Measurements from ENCODE around the gene CD86.

DNA sequence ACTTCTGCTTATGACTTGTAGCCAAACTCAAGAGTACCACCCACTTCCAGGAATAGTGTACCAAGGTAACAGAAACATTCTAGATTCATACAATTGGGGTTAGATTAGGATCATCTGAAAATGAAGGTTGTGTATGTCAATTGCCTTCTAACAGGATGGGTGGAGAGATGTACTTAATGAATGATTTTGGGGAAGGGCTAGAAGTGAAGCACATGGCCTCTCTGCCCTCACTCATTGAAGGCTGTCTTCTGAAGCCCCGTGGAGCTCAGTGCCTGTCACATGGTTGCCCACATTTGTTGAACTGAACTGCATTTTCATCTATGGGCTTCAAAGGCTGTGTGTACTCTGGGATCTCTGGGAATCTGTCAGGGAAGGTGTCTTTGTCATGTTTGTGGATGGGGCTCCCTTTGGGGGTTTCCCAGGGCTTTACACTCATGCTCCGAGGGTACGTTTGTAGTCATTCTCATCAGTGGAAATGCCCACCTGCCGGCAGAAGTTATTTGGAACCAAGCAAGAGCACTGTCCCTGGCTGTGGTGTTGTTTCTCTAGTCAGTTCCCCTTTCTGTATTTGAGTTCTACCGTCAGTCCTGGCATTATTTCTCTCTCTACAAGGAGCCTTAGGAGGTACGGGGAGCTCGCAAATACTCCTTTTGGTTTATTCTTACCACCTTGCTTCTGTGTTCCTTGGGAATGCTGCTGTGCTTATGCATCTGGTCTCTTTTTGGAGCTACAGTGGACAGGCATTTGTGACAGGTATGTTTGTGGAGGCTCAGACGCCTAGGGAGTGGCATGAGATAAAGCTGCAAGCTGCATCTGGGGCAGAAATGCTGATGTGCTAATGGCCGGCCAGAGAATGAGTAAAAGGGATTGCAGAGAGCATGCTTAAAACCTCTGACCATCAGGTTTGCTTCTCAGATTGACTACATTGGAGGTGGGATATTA is 22.4 kb downstream of the CD86 start:
- TF ChIP-seq, protein P1, sequence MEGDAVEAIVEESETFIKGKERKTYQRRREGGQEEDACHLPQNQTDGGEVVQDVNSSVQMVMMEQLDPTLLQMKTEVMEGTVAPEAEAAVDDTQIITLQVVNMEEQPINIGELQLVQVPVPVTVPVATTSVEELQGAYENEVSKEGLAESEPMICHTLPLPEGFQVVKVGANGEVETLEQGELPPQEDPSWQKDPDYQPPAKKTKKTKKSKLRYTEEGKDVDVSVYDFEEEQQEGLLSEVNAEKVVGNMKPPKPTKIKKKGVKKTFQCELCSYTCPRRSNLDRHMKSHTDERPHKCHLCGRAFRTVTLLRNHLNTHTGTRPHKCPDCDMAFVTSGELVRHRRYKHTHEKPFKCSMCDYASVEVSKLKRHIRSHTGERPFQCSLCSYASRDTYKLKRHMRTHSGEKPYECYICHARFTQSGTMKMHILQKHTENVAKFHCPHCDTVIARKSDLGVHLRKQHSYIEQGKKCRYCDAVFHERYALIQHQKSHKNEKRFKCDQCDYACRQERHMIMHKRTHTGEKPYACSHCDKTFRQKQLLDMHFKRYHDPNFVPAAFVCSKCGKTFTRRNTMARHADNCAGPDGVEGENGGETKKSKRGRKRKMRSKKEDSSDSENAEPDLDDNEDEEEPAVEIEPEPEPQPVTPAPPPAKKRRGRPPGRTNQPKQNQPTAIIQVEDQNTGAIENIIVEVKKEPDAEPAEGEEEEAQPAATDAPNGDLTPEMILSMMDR (IDR thresholded peaks at IDR 0.05 in 2 of 3, conservative IDR thresholded peaks at IDR 0.05 in 1 of 3; ENCODE audit: borderline replicate concordance in 1 of 3, insufficient read depth in 1 of 3, low read depth in 2 of 3, low read length in 2 of 3): no peak
- no peak for TF ChIP-seq POLR2A (IDR thresholded peaks at IDR 0.05; ENCODE audit: borderline replicate concordance, extremely low read depth, insufficient read depth, insufficient read length)
- TF ChIP-seq JUND (IDR thresholded peaks at IDR 0.05): no peak
- no peak for TF ChIP-seq RAD21 (IDR thresholded peaks at IDR 0.05; ENCODE audit: low read depth)
- no peak for TF ChIP-seq SP1 (IDR thresholded peaks at IDR 0.05; ENCODE audit: low read depth)
- TF ChIP-seq, protein P2, sequence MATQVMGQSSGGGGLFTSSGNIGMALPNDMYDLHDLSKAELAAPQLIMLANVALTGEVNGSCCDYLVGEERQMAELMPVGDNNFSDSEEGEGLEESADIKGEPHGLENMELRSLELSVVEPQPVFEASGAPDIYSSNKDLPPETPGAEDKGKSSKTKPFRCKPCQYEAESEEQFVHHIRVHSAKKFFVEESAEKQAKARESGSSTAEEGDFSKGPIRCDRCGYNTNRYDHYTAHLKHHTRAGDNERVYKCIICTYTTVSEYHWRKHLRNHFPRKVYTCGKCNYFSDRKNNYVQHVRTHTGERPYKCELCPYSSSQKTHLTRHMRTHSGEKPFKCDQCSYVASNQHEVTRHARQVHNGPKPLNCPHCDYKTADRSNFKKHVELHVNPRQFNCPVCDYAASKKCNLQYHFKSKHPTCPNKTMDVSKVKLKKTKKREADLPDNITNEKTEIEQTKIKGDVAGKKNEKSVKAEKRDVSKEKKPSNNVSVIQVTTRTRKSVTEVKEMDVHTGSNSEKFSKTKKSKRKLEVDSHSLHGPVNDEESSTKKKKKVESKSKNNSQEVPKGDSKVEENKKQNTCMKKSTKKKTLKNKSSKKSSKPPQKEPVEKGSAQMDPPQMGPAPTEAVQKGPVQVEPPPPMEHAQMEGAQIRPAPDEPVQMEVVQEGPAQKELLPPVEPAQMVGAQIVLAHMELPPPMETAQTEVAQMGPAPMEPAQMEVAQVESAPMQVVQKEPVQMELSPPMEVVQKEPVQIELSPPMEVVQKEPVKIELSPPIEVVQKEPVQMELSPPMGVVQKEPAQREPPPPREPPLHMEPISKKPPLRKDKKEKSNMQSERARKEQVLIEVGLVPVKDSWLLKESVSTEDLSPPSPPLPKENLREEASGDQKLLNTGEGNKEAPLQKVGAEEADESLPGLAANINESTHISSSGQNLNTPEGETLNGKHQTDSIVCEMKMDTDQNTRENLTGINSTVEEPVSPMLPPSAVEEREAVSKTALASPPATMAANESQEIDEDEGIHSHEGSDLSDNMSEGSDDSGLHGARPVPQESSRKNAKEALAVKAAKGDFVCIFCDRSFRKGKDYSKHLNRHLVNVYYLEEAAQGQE (IDR thresholded peaks at IDR 0.05; ENCODE audit: low read depth): no peak
- no peak for TF ChIP-seq ZNF274 (IDR thresholded peaks at IDR 0.05; ENCODE audit: low read depth, low read length)
- TF ChIP-seq, protein P3, sequence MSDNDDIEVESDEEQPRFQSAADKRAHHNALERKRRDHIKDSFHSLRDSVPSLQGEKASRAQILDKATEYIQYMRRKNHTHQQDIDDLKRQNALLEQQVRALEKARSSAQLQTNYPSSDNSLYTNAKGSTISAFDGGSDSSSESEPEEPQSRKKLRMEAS (IDR thresholded peaks at IDR 0.05): no peak
- no peak for TF ChIP-seq EZH2 (IDR thresholded peaks at IDR 0.05)
- TF ChIP-seq CBX3 (IDR thresholded peaks at IDR 0.05; ENCODE audit: low read depth): no peak
- TF ChIP-seq CEBPB (IDR thresholded peaks at IDR 0.05; ENCODE audit: low read depth): no peak
- no peak for TF ChIP-seq YY1 (IDR thresholded peaks at IDR 0.05; ENCODE audit: extremely low read depth, insufficient replicate concordance, low read depth, low read length)
- TF ChIP-seq SIN3A (IDR thresholded peaks at IDR 0.05; ENCODE audit: low read depth): no peak
- no peak for TF ChIP-seq ZFX (IDR thresholded peaks at IDR 0.05)

Data from HCT116 (cell line).